Measurements from ENCODE around the gene PRCC.

PRCC gene

DNA sequence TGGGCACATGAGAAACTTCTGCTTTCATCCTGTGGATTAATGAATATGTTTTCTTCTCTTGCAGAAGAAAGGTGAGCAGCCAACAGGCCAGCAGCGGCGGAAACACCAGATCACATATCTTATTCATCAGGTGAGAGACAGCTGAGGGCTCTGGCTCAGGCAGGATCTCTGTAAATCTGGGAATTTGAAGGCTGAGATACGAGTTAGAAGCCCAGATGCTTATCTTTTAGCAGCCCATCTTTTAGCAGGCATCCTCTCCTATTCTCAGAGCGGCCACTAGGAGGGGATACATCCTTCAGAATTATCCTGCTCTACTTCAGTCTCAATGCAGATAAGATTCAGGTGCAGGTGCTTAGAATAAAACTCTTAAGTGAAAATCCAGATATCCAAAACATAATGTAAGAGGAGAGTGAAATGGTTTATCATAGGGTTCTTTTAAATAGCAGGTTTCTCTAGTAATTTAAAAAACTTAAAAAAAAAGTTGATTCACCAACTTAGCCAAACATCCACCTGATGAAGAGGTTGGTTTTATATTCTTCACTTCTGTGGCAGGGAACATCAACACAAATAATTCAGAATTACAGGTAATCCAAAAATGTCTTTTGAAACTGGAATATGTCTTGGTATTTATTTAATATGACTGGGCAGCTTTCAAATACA is 30.0 kb downstream of the PRCC start:
- DNase-seq, result peak; percentile 62 to 66 (median 65)

DNA sequence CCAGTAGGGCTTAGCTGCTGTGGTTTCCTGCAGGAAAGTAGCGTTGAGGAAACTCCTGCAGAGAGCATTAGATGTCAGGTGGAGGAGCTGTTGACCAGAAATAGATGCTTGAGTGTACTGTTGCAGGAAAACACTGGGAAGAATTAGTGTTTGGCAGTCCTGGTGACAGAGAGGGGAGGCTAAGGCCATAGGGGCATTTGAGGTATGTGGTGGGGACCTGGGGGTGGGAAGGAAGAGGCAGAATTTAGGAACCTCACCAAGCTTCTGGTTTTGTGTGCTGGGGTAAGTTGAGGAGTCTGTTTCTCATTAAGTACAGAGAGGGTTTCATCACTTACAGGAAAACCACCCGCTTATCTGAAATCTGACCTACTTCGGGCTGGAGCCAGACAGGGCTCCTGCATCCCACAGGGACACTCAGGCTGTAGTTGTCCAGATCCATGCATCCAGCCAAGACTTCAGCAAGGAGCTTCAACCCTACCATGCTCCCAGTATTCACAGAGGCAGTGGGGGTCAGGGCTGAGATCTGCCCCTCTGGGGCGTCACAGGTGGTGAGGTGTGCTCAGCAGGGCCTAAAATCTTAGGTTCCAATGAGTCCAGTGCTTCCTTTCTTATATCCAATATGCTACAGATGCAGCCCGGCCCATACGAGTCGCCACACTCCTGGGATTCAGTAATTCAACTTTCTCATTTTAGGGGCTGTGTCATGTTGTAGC is 34.2 kb downstream of the PRCC start:
- no peak for DNase-seq

DNA sequence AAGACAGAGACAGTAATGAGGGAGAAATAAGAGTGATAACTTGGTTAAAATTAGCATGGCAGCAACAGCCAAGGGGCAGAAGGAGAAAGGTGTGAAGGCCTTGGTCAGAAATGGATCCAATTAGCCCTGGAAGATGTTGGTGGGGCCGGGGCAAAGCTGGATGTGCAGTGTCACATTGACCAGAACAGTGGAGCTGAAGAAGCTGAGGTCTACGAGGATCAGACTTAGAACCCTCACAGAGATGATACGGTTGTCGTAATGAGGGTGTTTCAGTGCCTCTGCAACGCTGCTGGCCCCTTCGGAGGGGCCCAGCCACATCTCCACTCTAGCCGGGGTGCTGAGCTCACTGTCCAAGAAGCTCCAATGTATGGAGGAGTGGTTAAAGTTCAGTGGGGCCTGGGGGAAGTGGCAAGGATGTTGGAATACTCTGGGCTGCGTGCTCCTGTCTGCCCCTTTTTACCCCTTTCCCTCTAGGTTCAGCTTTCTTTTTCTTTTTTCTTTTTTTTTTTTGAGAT is 35.1 kb downstream of the PRCC start:
- no peak for DNase-seq

DNA sequence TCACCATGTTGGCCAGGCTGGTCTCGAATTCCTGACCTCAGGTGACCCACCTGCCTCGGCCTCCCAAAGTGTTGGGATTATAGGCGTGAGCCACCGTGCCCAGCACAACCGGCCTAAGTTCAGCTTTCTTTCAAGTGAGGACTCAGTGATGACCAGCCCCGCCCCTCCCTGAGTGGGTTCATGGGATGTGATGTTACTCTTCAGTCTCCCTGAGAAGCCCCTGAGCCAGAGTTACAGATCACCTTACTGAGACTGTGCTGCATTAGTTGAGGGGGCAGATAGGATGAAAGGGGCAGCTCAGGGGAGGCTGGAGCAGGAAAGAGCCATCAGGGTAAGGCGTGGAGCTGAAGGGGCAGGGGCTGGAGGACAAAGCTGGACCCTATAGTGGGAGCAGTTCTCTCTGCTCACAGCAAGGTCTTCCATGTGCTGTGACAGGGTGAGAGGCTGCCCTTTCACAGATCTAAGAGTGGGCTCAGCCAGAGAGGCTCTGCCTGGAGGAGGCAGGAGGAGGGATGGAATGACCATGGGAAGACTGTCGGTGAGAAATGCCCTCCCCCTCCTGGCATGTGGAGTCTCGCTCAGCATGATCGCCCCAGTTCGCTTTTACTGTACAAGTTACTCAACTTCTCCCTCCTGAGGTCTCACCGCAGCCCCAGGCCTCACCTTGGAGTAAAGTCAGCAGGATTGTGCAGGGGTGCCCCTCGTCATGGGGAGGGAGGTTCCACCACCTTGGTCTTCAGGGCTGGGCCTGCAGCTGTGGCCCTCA is 35.9 kb downstream of the PRCC start:
- no peak for DNase-seq

DNA sequence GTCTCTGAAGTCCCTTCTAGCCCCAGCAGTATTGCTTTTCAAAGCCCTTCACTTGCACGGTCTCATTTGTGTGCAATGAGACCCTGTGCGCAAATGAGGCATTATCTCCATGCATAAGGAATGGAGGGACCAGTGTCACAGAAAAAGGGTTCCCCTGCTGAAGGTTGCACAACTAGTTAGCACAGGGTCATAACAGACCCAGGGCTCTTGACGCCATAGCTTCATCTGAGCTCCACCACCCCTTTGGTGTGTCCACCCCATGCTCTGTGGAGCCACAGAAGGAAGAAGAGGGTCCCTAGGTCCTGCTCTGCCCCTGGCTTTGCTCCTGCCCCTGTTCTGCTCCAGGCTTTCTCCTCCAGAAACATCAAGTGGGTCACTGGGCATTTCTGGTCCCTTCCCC is 36.7 kb downstream of the PRCC start:
- no peak for DNase-seq

DNA sequence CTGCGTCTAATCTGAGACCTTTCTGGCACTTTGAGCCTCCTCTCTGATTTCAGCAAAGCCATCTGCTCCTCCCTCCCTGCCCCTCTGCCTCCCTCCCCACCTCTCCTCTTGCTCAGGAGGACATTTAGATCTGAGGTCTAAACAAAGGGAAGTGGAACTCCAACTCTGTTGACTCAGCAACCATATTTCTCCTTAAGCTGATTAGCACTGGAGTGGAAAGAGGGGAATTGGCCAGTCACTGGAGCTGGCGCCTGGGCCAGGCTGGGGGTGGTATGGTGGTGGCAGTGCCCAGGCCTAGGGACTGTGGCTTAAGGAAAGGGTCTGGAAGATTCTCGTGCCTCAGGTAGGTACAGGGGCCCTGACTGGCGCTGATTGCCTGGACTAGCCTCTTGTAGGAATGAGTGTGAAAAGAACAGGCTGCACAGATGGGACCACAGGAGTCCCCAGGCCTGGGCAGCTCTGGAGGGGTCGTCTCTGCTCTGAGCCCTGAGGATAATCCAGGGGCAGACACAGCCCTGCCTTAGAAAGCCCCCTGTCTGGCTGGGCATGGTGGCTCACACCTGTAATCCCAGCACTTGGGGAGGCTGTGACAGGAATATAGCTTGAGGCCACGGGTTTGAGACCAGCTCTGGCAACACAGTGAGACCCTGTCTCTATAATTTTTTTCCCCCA is 37.4 kb downstream of the PRCC start:
- peak; percentile 68 to 77 (median 70) for DNase-seq

DNA sequence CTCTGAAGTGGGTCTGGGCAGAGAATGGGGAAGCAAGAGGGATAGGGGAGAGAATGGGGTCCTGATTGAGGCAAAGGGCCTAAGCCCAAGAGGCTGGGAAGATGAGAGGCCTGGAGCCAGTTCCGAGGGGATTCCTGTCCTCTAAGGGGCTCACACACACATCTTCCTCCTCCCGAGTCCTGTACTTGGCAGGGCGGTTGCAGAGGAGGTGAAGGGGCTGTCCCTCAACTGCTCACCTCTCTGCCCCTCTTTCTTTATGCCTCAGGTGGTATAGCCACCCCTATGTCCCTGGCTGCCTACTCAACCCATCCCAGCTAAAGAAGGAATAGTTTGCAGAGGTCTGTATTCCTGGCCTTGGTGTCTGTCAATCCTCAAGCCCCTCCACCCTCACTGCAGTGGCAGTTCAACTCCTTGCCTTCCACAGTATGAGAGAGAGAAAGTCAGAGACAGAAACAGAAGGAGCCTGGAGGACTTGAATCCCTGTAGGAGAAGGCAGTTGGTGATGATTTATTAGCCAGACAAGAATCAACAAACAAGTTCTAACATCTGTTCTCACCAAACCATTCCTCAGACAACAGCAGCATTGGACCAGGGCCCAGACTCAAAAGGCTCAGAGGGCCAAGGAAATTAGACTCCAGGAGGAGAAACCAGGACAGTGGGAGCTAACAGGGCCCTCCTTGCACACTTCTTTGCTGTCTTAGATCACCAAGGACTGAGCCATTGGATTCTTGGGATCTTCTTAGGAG is 38.6 kb downstream of the PRCC start:
- DNase-seq, result no peak

DNA sequence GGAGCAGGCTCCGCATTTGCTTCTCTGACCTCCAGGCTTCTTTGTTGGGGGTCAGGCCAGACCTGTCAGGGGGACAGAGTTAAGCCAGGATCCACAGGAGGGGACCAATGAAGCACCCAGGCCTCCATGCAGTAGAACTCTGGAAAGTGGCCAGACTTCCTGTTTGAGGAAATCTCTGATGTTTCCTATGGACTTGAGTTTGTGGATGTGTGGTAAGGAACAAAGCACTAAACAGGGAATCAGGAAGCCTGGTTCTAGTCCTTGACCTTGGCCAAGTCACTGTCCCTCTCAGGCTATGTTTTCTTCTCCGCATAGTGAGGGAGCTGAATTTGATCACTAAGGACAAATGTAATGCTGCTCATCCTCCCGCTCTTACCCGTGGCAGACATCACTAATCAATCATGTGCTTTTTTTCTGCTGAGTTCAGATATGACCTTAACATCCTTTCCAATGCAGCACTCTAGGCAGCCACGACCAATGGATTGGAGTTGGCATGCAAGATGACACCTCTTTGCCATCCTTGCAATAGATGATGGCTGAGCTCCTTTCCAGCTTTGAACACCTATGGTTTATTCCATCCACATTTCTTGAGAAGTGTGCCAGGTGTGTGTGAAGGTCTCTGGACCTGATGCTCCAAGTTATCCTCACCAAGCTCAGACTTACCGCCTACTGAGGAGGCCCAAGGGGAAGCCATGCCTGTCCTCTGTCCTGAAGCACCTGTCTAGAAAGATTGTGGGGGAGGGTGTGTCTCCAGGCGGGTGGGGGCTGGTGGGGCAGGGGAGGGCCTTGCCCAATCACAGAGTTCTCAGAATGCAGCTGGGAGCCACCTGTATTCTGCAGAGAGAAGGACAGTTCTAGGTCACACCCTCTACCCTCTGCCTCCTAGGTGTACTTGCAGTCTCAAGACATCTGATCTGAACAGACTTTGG is 39.4 kb downstream of the PRCC start:
- DNase-seq, result no peak

DNA sequence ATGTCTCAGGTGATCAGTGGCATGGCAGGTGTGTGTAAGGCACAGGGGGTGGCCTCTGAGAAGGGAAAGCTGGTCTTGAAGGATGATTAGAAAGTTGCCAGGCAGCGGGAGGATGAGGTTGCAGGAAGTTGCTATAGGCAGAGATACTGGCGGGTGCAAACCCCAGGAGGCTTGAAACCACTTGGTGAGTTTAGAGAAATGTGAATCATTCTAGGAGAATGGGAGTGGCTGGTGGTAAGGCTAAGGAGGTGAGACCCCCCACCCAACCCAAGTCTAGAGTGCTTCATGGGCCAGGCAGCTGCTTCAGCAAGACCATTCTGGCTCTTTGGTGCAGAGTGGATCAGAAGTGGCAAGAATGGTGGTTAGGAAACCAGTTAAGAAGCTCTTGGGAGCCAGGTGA is 40.3 kb downstream of the PRCC start:
- DNase-seq, result no peak

DNA sequence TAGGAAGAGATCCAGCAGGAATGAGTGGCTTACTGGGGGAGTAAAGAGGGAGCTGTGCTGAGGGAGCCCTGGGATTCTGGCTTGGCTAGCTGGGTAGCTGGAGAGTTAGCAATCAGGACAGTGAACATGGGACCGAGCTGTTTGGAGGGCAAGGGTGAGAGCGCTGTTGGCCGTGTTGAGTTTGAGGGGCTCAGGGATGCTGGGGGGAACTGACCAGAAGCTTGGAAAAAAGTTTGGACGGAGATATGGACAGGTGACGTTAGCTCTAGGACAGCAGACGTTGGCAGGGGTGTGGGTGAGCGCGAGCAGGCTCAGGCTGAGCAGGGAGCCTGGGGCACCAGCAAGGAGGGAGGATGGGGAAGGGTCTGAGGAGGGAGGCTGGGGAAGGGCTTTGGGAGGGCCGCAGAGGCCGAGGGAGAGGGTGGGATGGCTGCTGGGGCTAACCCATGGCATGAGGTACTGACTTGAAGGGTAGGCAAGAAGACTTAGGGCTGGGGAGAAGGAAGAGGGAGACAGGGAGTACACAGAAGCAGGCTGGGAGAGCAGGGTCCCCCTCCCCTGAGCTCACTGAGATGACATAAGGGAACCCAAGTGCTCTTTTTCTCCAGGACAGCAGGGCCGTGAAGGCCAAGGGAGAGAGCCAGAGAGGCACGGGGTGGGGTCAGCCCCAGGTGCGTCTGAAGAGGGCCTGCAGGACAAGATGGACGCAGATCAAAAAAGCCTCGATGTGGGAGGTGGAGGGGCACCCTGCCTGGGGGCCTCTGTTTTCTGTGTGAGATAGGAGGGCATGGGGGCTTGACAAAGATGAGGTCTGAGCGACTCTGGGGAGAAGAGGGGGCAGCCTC is 41.1 kb downstream of the PRCC start:
- DNase-seq, result no peak

DNA sequence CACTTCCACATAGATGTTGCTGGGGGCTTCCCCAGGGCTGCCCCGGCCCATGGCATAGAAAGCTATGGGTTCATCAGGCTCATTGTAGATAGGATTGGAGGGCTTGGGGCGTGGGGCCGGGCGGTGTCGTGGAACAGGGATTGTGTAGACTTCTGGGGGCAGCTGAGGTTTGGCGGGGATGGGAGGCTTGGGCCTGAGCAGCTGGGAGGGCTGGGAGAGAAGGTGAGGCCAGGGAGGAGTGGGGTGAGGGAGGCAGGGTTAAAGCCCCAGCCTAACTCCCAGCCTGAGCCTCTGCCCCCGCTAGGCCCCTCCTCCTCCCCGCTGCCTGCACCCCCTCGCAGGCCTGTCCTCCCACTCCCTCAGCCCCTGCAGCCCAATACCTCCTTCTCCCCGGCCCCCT is 41.9 kb downstream of the PRCC start:
- DNase-seq, result no peak

DNA sequence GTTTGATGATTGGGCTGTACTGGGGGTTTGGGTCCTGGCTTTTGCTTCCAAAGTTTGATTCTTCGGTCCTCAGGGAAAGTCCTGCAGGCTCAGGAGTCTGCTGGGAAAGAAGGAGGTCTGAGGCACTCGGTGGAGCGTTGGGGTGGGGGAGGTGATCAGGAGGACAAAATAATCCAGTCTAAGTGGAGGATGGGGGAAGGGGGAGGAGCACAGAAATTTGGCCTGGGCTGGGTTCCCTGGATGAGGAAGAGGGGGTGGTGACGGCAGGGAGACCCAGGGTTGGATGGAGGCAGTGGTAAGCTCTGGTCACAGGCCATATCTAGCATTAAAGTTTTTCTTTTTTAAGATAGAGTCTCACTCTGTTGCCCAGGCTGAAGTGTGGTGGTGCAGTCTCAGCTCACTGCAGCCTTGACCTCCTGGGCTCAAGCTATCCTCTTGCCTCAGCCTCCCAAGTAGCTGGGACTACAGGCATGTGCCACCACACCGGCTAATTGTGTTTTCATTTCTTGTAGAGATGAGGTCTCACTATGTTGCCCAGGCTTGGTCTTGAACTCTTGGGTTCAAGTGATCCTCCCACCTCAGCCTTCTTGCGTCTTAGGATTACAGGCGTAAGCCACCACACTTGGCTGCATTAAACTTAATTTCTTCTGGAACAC is 42.5 kb downstream of the PRCC start:
- no peak for DNase-seq

DNA sequence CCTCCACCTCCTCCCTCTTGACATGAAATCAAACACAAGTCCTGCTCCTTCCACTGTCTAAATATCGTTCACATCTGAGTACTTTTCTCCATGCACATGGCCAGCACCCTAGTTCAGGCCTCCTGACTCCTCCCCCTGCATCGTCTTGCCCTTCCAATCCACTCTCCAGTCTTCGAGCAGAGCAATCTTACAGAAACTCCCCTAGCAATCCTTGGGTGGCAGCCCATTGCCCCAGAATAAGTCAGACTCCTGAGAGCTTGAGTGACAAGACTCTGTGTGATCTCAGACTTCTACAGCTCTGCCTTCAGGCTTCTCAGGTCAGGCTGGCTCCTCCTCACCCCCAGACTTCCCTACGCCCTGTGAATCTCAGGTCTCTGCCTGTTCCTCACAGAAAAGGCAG is 43.8 kb downstream of the PRCC start:
- DNase-seq, result no peak

DNA sequence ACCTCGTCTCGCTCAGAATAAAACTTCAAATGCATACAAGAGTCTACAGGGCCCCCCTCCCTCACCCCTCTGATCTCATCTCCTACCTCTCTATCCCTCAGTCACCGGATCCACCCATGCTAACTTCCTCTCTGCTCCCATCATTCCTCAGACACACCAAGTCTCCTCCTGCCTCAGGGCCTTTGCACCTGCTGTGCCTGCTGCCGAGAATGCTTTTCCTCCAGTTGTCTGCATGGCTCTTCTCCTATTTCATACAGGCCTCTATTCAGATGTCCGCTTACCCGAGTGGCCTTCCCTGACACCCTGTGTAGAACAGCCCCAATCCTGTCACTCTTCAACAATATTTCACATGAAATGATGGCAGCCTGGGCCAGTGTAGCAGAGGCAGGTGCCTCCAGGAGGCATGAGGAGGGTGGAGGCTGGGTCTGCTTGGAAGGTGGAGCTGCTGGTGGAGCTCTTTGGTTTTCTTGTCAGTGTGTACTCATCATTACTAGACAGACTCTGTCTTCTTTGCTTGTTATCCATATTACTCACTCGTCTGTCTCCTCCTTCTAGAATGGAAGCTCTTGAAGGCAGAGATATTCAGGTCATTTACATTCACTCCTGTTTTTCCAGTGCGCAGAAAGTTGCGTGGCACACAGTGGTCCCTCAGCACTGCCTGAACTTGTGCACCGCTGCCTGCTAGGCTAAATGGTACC is 45.1 kb downstream of the PRCC start:
- DNase-seq, result no peak

DNA sequence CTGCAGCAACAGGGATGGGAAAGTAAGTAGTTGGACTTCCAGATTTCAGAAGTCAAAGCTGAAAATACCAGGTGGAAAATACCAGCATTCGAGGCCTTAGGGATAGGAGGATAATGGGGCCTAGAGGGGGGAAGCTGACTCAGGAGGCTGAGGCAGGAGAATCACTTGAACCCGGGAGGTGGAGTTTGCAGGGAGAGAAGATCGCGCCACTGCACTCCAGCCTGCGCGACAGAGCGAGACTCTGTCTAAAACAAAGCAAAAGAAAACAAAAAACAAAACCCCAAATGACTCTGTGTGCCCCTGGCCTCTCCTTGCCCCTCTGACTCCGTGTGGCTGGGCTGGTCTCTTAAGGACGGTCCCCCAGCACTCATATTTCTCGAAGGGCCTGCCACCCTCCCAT is 46.0 kb downstream of the PRCC start:
- DNase-seq, result no peak

DNA sequence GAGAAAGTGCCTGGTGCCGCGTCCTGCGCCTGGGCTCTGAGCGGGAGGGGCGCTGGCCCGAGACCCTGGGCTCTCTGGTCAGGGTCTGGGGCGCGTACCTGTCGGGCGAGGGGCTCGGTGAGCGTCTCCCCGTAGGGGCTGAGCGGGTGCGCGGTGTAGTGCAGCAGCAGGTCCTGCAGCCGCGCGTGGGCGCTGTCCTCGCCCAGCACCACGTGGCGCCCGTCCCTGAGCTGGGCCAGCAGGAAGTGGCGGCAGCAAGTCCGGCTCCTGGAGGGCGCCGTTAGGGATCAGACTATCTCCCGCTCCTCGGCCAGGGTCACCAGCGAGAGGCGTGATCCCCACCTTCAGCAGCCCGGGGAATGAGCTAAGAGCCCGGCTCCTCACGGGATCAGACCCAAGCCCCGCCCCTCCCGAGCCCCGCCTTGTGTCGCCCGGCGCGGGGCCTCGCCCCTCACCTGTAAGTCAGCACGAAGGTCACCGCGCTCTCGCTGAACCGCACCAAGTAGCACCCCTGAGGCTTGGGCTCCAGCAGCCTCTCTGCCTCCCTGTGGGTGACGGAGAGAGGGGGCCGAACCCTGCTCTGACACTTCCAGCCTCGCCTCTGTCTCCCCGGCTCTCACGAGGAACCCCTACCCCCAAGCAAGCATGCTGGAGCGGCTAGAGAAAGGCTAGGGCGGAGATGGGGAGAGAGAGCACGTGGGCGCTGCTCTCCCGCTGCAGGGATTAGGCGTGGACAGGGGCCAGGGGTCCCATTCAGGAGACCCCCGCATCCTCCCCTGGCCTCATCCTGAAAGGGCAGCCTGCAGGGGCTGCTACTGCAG is 46.6 kb downstream of the PRCC start:
- peak; percentile 67 to 86 (median 75) for DNase-seq

DNA sequence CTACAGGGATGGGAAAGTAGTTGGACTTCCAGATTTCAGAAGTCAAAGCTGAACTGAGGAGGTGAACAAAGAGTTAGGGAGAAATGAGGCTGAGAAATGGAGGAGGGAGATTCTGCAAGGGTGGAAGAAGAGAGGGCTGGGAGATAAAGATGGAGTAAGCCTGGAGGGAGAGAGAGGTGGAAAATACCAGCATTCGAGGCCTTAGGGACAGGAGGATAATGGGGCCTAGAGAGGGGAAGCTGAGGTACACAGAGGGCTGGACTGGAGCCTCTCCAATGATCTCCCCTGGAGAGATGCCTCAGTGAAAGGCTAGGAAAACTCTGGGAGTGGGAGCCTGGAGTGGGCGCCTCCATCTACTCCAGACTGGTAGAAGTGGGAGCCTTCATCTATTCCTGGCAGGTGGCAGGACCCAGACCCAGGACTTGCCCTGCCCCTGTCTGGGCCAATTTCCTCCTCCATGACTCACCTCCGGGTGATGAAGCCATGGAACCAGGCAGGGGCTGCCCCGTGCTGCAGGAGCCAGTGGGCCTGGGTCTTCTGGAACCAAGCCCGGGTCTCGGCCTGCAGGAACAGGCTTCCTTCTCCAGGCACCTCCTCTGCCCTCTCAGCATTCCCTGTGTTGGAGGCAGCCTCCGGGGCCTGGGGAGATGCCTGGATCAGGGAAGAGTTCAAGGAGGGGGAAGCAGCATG is 47.4 kb downstream of the PRCC start:
- DNase-seq, result peak in 2 of 3 donors; percentile 21 to 35
